Breast epithelium (tissue), 4 donors: ENCODE data around the gene SIK3. TPM values are rescaled to one million over a fixed set of nuclear protein-coding genes. Genes with fewer than 3 reads are reported as not detected.
A peak's percentile ranks its signal among the peaks of the same experiment; 100 is the strongest.

Source experiments
- DNase-seq, 2 donors: peaks; one replicate each; pipeline ENCODE4 v3.0.0-alpha.2; 2019; ENCODE audit warnings: low spot score in 2 of 2
- H3K27ac ChIP-seq, 2 donors: fragments of 200-600 bp; sonication (generic) in 1 of 2; one replicate each; pipeline ENCODE4 v1.5.1; 2016 to 2019; ENCODE audit warnings: mild to moderate bottlenecking in 1 of 2
- H3K27me3 ChIP-seq, 2 donors: fragments of 200-600 bp; sonication (generic) in 1 of 2; one replicate each; pipeline versions ENCODE4 v1.5.1 to v1.6.0; 2017 to 2019; ENCODE audit warnings: control low read depth in 1 of 2, mild to moderate bottlenecking in 1 of 2
- H3K36me3 ChIP-seq: fragments of 200-600 bp; one replicate; pipeline ENCODE4 v1.5.1; 2019
- H3K4me1 ChIP-seq, 2 donors: fragments of 200-600 bp; sonication (generic); one replicate each; pipeline ENCODE4 v1.5.1; 2016 to 2019; ENCODE audit warnings: control low read depth in 1 of 2
- H3K4me3 ChIP-seq, 3 donors: fragments of 200-600 bp; sonication (generic); 1 replicate in 2 of 3; 2 replicates in 1 of 3; pipeline ENCODE4 v1.5.1; 2016 to 2019; ENCODE audit warnings: mild to moderate bottlenecking in 3 of 3, moderate library complexity in 2 of 3
- H3K9me3 ChIP-seq, 2 donors: fragments of 200-600 bp; sonication (generic) in 1 of 2; one replicate each; pipeline ENCODE4 v1.5.1; 2016 to 2019; ENCODE audit warnings: control low read depth in 1 of 2
- CTCF ChIP-seq, 3 donors: fragments of 450-650 bp; IDR thresholded peaks; one replicate each; pipeline ENCODE4 v1.5.1; 2016 to 2017; ENCODE audit warnings: antibody characterized with exemption in 3 of 3, mild to moderate bottlenecking in 3 of 3, moderate library complexity in 3 of 3
- POLR2A ChIP-seq: fragments of 450-650 bp; IDR thresholded peaks from one replicate; pipeline ENCODE4 v1.6.1; 2016; ENCODE audit warnings: antibody characterized with exemption, mild to moderate bottlenecking, moderate library complexity
- POLR2AphosphoS5 ChIP-seq, 3 donors: sonication (generic); formaldehyde crosslinking; IDR thresholded peaks; one replicate each; pipeline ENCODE4 v1.6.1; 2017; ENCODE audit warnings: antibody characterized with exemption in 3 of 3
- intact Hi-C: fragments of 100-400 bp; cut with DNase I; formaldehyde crosslinking; loops from one replicate; pipeline ENCODE4 v1.15.1; 2023; ENCODE audit warnings: low total_unique reads
- total RNA-seq, 3 donors: library from RNA; depleted of rRNA; stranded (reverse); fragments of >200 nt; gene quantifications; one replicate each; pipeline ENCODE4 v1.1.0, GENCODE V29; 2016

The SIK3 gene
- total RNA-seq, 3 donors from 2014 or later: 26.9 to 110 (median 57.0) TPM

- H3K27me3 ChIP-seq: no peaks in the 10 kb centered on the region
- no peaks in the 10 kb centered on the region for H3K36me3 ChIP-seq
- intact Hi-C loops: no loop called here
- TF ChIP-seq POLR2A (no peak), CTCF (IDR thresholded peaks at IDR 0.05) (no peak), POLR2AphosphoS5 (IDR thresholded peaks at IDR 0.05) (no peak)
- no peak overlapping the region for H3K4me3 ChIP-seq
- H3K27ac ChIP-seq: peak overlapping the region in 1 of 2 donors; percentile 64
- no peak for DNase-seq
- H3K4me1 ChIP-seq: peaks cover 0 to 34% of the 10 kb centered on the region in 2 donors
- H3K9me3 ChIP-seq: no peaks in the 10 kb centered on the region
These were observed 24.1 kb downstream of the SIK3 start for GRCh38 chr11:117074119-117074518.

- H3K9me3 ChIP-seq: no peaks in the 10 kb centered on the region
- H3K36me3 ChIP-seq: no peaks in the 10 kb centered on the region
- H3K4me1 ChIP-seq: peaks cover 0 to 34% of the 10 kb centered on the region in 2 donors
- TF ChIP-seq CTCF (IDR thresholded peaks at IDR 0.05): no peak
- no peak for TF ChIP-seq POLR2A
- no peak for TF ChIP-seq POLR2AphosphoS5 (IDR thresholded peaks at IDR 0.05)
- no peak overlapping the region for H3K4me3 ChIP-seq
- peak overlapping the region in 1 of 2 donors; percentile 64 for H3K27ac ChIP-seq
- intact Hi-C loops: no loop called here
- H3K27me3 ChIP-seq: no peaks in the 10 kb centered on the region
- DNase-seq: no peak
These were observed 24.7 kb downstream of the SIK3 start for GRCh38 chr11:117073539-117073938.

- no peak overlapping the region for H3K4me3 ChIP-seq
- no peak for DNase-seq
- H3K27me3 ChIP-seq: no peaks in the 10 kb centered on the region
- H3K27ac ChIP-seq: peak overlapping the region; percentile 7 to 64
- H3K9me3 ChIP-seq: no peaks in the 10 kb centered on the region
- H3K36me3 ChIP-seq: no peaks in the 10 kb centered on the region
- intact Hi-C loops: no loop called here
- H3K4me1 ChIP-seq: peaks cover 0 to 34% of the 10 kb centered on the region in 2 donors
- TF ChIP-seq POLR2A (no peak), POLR2AphosphoS5 (IDR thresholded peaks at IDR 0.05) (peak in 2 of 3 donors; percentile 32 to 63)
These were observed 25.4 kb downstream of the SIK3 start for GRCh38 chr11:117072517-117073461.

- Histone ChIP-seq H3K9me3 (no peaks in the 10 kb centered on the region), H3K4me3 (no peak overlapping the region), H3K4me1 (peaks cover 0 to 25% of the 10 kb centered on the region in 2 donors), H3K27me3 (no peaks in the 10 kb centered on the region), H3K36me3 (no peaks in the 10 kb centered on the region), H3K27ac (peak overlapping the region in 1 of 2 donors; percentile 64)
- TF ChIP-seq CTCF (IDR thresholded peaks at IDR 0.05) (no peak), POLR2AphosphoS5 (IDR thresholded peaks at IDR 0.05) (peak in 1 of 3 donors; percentile 32)
- intact Hi-C loops: no loop called here
- DNase-seq: peak; percentile 67 to 71
These were observed 26.9 kb downstream of the SIK3 start for GRCh38 chr11:117071344-117071787.

GRCh38 chr11:117070016-117070415 is 28.2 kb downstream of the SIK3 start:
- no peak for DNase-seq
- H3K9me3 ChIP-seq: no peaks in the 10 kb centered on the region
- peaks cover 0 to 25% of the 10 kb centered on the region in 2 donors for H3K4me1 ChIP-seq
- TF ChIP-seq POLR2AphosphoS5 (IDR thresholded peaks at IDR 0.05) (no peak), POLR2A (no peak), CTCF (IDR thresholded peaks at IDR 0.05) (no peak)
- intact Hi-C loops: no loop called here
- no peaks in the 10 kb centered on the region for H3K27me3 ChIP-seq
- H3K27ac ChIP-seq: peak overlapping the region; percentile 21 to 33
- no peaks in the 10 kb centered on the region for H3K36me3 ChIP-seq
- no peak overlapping the region for H3K4me3 ChIP-seq
